ENCODE results near the gene CES2. TPM values are rescaled to one million over a fixed set of nuclear protein-coding genes. Genes with fewer than 3 reads are reported as not detected.

CES2 gene
- total RNA-seq, 1 experiment from 2014 or later = 35.4 TPM

GRCh38 chr16:66916518-66916917 lies 18.8 kb upstream of the CES2 start (continued):
- TF ChIP-seq REST (IDR thresholded peaks at IDR 0.05; ENCODE audit: low read depth) = no peak
- TF ChIP-seq ZNF274 (IDR thresholded peaks at IDR 0.05; ENCODE audit: low read depth, low read length) = no peak
- TF ChIP-seq SIN3A (IDR thresholded peaks at IDR 0.05; ENCODE audit: low read depth) = no peak
- TF ChIP-seq SP1 (IDR thresholded peaks at IDR 0.05; ENCODE audit: low read depth) = no peak
- TF ChIP-seq EZH2 (IDR thresholded peaks at IDR 0.05) = no peak
- no peak for TF ChIP-seq EZH2phosphoT487 (IDR thresholded peaks at IDR 0.05; ENCODE audit: borderline replicate concordance)

- TF ChIP-seq POLR2A (IDR thresholded peaks at IDR 0.05; ENCODE audit: borderline replicate concordance, extremely low read depth, insufficient read depth, insufficient read length) (no peak), SRF (IDR thresholded peaks at IDR 0.05; ENCODE audit: low read depth) (no peak), ATF3 (IDR thresholded peaks at IDR 0.05) (no peak), EZH2phosphoT487 (IDR thresholded peaks at IDR 0.05; ENCODE audit: borderline replicate concordance) (no peak), REST (IDR thresholded peaks at IDR 0.05; ENCODE audit: low read depth) (no peak), ZFX (IDR thresholded peaks at IDR 0.05) (no peak), SIN3A (IDR thresholded peaks at IDR 0.05; ENCODE audit: low read depth) (no peak), SP1 (IDR thresholded peaks at IDR 0.05; ENCODE audit: low read depth) (no peak), RAD21 (IDR thresholded peaks at IDR 0.05; ENCODE audit: low read depth) (no peak)
- no peaks in the 10 kb centered on the region for H3K79me2 ChIP-seq (ENCODE audit: insufficient read depth, low read length)
- H3K9ac ChIP-seq (ENCODE audit: low read length) = no peak overlapping the region
- H3K27me3 ChIP-seq (ENCODE audit: insufficient read depth, low read length) = no peaks in the 10 kb centered on the region
- CTCF ChIA-PET = interaction anchor here (1.2 kb wide), 1 partner anchor 8 kb away, joined by 5 read pairs; no protein-coding TSS in a partner anchor
- no peak for ATAC-seq
- intact Hi-C loops (cut with micrococcal nuclease) = no loop called here
- no peaks in the 10 kb centered on the region for H3K36me3 ChIP-seq (ENCODE audit: control insufficient read depth in 1 of 2, insufficient read depth in 2 of 2, low read length in 2 of 2)
- H2AFZ ChIP-seq (ENCODE audit: low read depth, low read length, poor library complexity, severe bottlenecking) = no peak overlapping the region
- H4K20me1 ChIP-seq (ENCODE audit: insufficient read depth) = no peaks in the 10 kb centered on the region
- RAD21 ChIA-PET (ENCODE audit: low non-redundant PET in 1 of 2, low total read pairs in 2 of 2, uncharacterized antibody in 2 of 2, unreplicated experiment in 2 of 2) = no interaction called here
- no peaks in the 10 kb centered on the region for H3K4me1 ChIP-seq (ENCODE audit: control insufficient read depth in 1 of 2, insufficient read depth in 2 of 2, low read length in 2 of 2)
- H3K9me3 ChIP-seq (ENCODE audit: control insufficient read depth in 1 of 2, insufficient read depth in 1 of 2, low read depth in 1 of 2, low read length in 2 of 2) = no peaks in the 10 kb centered on the region
- no TSS peak for BruUV-seq (replicated peaks)
- H3K27ac ChIP-seq (ENCODE audit: low read depth, low read length) = no peak overlapping the region
- no peak for DNase-seq (ENCODE audit: low read depth, low spot score)
- H3K4me3 ChIP-seq (replicated peaks in 1 of 2; ENCODE audit: low read depth in 1 of 2, low read length in 2 of 2) = no peak overlapping the region
- POLR2A ChIA-PET = no interaction called here
- H3K4me2 ChIP-seq (ENCODE audit: low read length) = no peak overlapping the region
- H3K9me2 ChIP-seq (ENCODE audit: insufficient read depth) = no peaks in the 10 kb centered on the region
Observed at GRCh38 chr16:66917741-66918140, 17.6 kb upstream of the CES2 start.

Measured in HCT116 (cell line).